HG02973 (cell line): ENCODE data around the gene RNF217.
"Not testable (repeated sequence)": the region's sequence is repeated elsewhere in the genome, so short reads cannot be mapped to it uniquely, and the experiment has no call there.

Source experiments
- ATAC-seq: cut with Tn5 transposase; IDR thresholded peaks from one replicate; pipeline ENCODE4 v1.9.1; 2021; ENCODE audit warnings: moderate library complexity; ENCODE audit not compliant: unreplicated experiment

RNF217 gene

GRCh38 chr6:125050663-125051318, 88.6 kb downstream of the RNF217 start:
- ATAC-seq = no peak

- ATAC-seq = no peak
Observed at GRCh38 chr6:125053809-125054208, 91.6 kb downstream of the RNF217 start.

GRCh38 chr6:125054331-125054730, 92.1 kb downstream of the RNF217 start:
- no peak for ATAC-seq

GRCh38 chr6:125057392-125058246, 95.4 kb downstream of the RNF217 start:
- ATAC-seq = no peak

- ATAC-seq = no peak
Observed at GRCh38 chr6:125058546-125058945, 96.3 kb downstream of the RNF217 start.

- no peak for ATAC-seq
Observed at GRCh38 chr6:125063307-125063706, 101.1 kb downstream of the RNF217 start.

GRCh38 chr6:125066140-125066539, 103.9 kb downstream of the RNF217 start:
- ATAC-seq = no peak

- ATAC-seq = no peak
Observed at GRCh38 chr6:125066964-125067363, 104.7 kb downstream of the RNF217 start.

GRCh38 chr6:125067552-125067951, 105.3 kb downstream of the RNF217 start:
- no peak for ATAC-seq

GRCh38 chr6:125073071-125073470, 110.8 kb downstream of the RNF217 start:
- ATAC-seq = no peak

GRCh38 chr6:125074120-125074519, 111.9 kb downstream of the RNF217 start:
- ATAC-seq = no peak

GRCh38 chr6:125075073-125075472, 112.8 kb downstream of the RNF217 start:
- not testable (repeated sequence) for ATAC-seq

- ATAC-seq = no peak
Observed at GRCh38 chr6:125075741-125076481, 113.7 kb downstream of the RNF217 start.

- no peak for ATAC-seq
Observed at GRCh38 chr6:125076482-125076742, 114.2 kb downstream of the RNF217 start.

GRCh38 chr6:125077453-125077852, 115.2 kb downstream of the RNF217 start:
- no peak for ATAC-seq

GRCh38 chr6:125078602-125079321, 116.5 kb downstream of the RNF217 start:
- ATAC-seq = no peak

- ATAC-seq = no peak
Observed at GRCh38 chr6:125082908-125083683, 120.9 kb downstream of the RNF217 start.

GRCh38 chr6:125083684-125083990, 121.4 kb downstream of the RNF217 start:
- no peak for ATAC-seq

GRCh38 chr6:125086716-125087115, 124.5 kb downstream of the RNF217 start:
- no peak for ATAC-seq

GRCh38 chr6:125088963-125089362, 126.7 kb downstream of the RNF217 start:
- ATAC-seq = no peak

GRCh38 chr6:125094563-125094962, 132.3 kb downstream of the RNF217 start:
- ATAC-seq = no peak
